GM19463 (cell line): ENCODE results near the gene SETD1B.

Source experiments
- ATAC-seq: cut with Tn5 transposase; IDR thresholded peaks from one replicate; pipeline ENCODE4 v1.9.1; 2021; ENCODE audit warnings: mild to moderate bottlenecking, moderate library complexity; ENCODE audit not compliant: unreplicated experiment

SETD1B gene

DNA sequence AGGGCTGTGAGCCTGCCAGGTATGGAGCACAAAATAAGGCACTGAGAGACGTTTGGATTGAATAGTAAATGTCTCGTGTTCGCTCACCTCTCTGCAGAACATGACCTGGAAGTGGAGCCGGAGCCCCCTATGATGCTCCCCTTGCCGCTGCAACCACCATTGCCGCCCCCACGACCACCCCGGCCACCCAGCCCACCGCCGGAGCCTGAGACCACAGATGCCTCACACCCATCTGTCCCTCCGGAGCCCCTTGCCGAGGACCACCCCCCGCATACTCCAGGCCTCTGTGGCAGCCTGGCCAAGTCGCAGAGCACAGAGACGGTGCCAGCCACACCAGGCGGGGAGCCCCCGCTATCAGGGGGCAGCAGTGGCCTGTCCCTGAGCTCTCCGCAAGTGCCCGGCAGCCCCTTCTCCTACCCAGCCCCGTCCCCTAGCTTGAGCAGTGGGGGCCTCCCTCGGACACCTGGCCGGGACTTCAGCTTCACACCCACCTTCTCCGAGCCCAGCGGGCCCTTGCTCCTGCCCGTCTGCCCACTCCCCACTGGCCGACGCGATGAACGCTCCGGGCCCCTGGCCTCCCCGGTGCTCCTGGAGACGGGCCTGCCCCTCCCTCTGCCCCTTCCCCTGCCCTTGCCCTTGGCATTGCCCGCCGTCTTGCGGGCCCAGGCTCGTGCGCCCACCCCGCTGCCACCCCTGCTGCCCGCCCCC lies 18.7 kb downstream of the SETD1B start:
- ATAC-seq: no peak

DNA sequence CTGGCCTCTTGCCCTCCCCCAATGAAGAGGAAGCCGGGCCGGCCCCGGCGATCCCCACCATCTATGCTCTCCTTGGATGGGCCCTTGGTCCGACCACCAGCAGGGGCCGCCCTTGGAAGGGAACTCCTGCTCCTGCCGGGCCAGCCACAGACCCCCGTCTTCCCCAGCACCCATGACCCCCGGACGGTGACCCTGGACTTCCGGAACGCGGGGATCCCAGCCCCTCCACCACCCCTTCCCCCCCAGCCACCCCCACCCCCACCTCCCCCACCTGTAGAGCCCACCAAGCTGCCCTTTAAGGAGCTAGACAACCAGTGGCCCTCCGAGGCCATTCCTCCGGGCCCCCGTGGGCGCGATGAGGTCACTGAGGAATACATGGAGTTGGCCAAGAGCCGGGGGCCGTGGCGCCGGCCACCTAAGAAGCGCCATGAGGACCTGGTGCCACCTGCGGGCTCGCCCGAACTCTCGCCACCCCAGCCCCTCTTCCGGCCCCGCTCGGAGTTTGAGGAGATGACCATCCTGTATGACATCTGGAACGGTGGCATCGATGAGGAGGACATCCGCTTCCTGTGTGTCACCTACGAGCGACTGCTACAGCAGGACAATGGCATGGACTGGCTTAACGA lies 19.4 kb downstream of the SETD1B start:
- no peak for ATAC-seq

DNA sequence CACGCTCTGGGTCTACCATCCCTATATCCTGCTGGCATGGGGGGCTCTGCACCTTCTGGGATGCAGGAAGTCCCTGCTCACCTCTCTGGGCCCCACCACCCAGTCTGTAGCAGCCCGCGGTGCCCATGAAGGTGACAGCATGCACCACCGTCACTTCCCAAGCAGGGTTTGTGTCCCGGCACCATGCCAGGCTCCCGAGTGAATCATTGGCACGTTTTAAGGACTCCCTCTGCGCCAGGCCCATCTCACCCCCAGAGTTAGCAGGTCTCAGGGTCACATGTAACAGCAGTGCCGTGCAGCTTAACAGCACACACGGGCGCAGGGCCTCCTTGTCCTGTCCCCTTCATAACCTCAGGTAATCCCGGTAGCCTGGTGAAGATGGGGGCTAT lies 19.9 kb downstream of the SETD1B start:
- no peak for ATAC-seq

GRCh38 chr12:121825041-121825523 lies 21.3 kb downstream of the SETD1B start:
- no peak for ATAC-seq

- ATAC-seq: no peak
Observed at GRCh38 chr12:121826318-121827150, 22.7 kb downstream of the SETD1B start.

DNA sequence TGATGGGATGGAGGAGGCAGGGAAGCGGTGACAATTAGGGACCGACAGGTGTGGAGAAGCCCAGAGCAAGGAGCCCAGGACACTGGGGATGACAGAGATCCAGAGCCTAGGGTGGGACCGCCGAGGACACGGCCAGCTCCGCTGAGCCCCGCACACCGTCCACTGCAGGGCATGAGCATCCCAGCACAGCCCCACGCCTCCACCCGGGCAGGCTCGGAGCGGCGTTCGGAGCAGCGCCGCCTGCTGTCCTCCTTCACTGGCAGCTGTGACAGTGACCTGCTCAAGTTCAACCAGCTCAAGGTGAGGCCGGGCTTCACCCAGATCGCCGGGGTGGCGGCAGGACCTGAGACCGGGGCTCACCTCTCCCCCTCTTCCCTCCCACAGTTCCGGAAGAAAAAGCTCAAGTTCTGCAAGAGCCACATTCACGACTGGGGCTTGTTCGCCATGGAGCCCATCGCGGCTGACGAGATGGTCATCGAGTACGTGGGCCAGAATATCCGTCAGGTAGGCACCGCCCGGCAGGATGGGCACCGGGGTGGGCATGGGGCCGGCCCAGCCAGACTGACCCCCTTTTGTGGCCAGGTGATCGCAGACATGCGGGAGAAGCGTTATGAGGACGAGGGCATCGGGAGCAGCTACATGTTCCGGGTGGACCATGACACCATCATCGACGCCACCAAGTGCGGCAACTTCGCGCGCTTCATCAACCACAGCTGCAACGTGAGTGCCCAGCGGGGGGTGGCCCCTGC lies 23.7 kb downstream of the SETD1B start:
- no peak for ATAC-seq

DNA sequence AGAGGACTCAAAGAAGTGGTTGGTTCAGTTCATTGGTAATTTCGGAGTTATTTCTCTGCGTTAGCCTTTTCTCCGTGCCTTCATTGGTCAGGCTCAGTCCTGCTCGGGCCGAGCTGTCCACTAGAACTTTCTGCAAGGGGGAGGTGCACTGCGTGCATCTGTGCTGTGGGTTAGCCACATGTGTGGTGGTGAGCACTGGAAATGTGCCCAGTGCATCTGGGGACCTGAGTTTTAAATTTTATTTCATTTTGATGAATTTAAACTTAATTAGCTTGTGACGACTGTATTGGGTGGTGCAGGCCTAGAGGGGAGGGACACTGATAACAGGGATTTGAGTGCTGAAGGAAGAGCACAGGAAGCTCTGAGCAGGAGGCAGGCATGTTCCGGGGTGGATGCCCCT lies 24.5 kb downstream of the SETD1B start:
- no peak for ATAC-seq

GRCh38 chr12:121828826-121829225 lies 25.0 kb downstream of the SETD1B start:
- ATAC-seq: no peak

DNA sequence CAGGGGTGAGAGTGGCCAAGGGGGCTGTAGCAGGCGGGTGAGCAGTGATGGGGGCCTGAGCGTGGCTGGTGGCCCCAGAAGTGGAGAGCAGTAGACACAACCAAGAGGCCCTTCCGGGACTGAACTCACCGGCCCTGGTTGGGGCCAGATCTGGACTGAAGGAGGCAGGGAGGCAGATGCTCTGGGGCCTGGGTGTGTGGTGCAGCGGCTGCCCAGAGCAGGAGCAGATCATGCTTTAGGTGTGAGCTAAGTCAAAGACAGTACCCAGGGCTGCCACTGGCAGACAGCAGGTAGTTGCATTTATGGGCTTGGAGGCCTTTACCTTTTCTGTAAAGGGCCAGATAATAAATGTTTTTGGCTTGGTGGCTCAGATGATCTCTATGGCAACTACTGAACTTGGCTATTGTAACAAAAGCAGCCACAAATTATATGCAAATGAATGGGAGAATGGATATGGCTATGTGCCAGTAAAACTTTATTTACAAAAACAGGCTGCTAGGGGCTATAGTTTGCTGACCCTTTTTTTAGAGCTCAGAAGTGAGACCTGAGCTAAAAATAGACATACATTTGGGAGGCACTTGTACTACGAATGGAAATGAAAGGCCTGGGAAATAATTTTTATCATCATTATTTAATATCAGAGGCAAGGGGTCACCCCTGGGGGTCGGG lies 25.6 kb downstream of the SETD1B start:
- no peak for ATAC-seq

- ATAC-seq: no peak
Observed at GRCh38 chr12:121830134-121830533, 26.3 kb downstream of the SETD1B start.

GRCh38 chr12:121830588-121831265 lies 26.9 kb downstream of the SETD1B start:
- no peak for ATAC-seq

DNA sequence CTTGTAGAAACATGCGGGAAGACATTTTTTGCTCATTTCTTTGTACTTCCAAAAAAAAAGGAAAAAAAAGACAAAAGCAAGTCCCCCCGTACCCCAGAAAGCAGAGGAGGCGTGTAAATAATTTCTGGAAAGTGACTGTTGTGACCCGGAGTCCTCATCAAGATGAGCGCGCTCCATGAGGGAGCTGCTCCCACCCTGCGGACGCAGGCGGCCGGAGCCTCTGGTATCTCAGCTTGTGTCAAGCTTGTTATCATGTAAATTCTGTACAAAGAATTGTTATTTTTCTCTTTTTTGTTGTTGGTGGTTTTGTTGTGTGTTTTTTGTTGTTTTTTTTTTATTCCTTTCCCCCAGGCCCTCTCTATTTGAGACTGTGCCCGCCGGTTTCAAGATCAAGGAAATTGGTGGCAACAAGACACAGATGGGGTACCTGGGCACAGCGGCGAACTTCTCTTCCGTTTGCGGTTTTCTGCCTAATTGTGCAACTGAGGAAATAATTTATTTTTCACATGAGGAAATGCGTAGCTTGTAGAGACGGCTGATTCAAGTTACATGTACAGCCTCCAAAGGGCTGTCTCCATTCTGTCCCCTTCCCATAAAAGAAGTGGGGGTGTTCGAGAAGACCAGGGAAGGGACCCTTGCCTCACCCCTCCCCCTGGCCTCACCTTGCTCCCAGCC lies 27.9 kb downstream of the SETD1B start:
- no peak for ATAC-seq

GRCh38 chr12:121837680-121838079 lies 33.9 kb downstream of the SETD1B start:
- ATAC-seq: no peak

GRCh38 chr12:121838126-121838525 lies 34.3 kb downstream of the SETD1B start:
- no peak for ATAC-seq

- peak; percentile 96 for ATAC-seq
Observed at GRCh38 chr12:121839106-121839992, 35.5 kb downstream of the SETD1B start.

DNA sequence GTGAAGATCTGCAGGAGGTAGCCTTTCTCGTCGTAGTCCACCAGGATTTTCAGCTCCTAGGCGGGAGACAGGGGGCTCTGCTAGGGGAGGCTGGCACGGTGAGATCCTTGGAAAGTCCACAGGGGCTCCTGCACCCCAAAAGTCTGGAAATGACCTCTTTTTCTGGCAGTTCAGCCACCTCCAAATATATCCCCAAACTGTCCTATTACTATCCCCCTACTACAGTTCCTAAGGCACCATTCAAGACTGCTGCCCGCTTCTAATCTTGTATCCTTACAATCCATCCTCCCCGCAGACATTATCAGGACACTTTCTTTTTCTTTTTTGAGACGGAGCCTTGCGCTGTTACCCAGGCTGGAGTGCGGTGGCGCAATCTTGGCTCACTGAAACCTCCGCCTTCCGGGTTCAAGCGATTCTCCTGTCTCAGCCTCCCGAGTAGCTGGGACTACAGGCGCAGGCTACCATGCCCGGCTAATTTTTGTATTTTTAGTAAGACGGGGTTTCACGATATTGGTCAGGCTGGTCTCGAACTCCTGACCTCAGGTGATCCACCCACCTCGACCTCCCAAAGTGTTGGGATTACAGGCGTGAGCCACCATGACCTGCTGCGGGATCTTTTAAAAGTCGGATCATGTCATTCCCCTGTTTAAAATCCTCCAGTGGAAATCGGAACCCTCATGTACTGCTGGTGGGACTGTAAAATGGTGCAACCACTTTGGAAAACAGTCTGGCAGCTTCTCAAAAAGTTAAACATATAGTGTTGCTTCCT lies 36.4 kb downstream of the SETD1B start:
- ATAC-seq: no peak

DNA sequence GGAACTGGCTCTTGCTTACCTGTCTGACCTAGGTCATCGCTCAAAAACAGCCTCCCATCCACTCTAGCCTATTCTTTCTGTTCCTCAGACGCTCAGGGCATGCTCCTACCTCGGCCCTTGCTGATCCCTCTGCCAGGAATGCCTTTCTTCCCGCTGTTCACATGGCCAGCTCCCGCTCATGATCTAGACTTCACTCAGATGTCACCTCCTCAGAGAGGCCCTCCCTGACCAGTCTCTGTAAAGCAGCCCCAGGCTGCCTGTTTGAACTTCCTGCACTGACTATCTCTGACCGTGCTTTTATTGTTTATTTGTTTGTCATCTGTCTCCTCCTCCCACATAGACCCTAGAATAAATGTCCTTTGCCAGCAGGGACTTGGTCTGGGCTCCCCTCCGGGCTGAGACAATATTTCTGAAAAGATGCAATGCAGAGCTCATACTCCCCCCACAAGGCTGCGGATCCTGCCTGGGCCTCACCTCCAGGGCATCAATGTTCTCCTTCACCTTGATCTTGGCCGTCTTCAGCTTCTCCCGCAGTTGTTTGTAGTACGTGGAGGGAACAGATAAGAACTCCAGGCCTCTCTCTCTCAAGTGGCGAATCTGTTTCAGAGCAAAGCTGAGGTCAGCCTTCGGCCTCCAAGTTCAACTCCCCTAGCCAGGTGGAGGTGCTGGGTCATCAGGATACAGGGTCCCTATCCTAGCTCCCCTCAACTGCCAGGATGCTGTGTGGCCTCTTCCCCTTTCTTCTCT lies 39.6 kb downstream of the SETD1B start:
- ATAC-seq: no peak
